Muscle layer of duodenum (tissue), 2 donors: ENCODE data around the gene S100A3.
"Not testable (repeated sequence)": the region's sequence is repeated elsewhere in the genome, so short reads cannot be mapped to it uniquely, and the experiment has no call there.

Experiments used
- H3K27ac ChIP-seq: one replicate; pipeline ENCODE4 v1.7.0; 2013; ENCODE audit warnings: mild to moderate bottlenecking, low read length
- H3K27me3 ChIP-seq: one replicate; pipeline ENCODE4 v1.7.0; 2013; ENCODE audit warnings: low read depth, mild to moderate bottlenecking, control low read depth, low read length
- H3K36me3 ChIP-seq, 2 donors: one replicate each; pipeline ENCODE4 v1.7.0; 2013; ENCODE audit warnings: low read length in 2 of 2, control low read depth in 1 of 2, mild to moderate bottlenecking in 1 of 2; ENCODE audit not compliant: insufficient read depth in 2 of 2, control insufficient read depth in 1 of 2
- H3K4me1 ChIP-seq, 2 donors: one replicate each; pipeline ENCODE4 v1.7.0; 2013; ENCODE audit warnings: low read length in 2 of 2, mild to moderate bottlenecking in 2 of 2, control low read depth in 1 of 2, moderate library complexity in 1 of 2; ENCODE audit not compliant: insufficient read depth in 2 of 2, control insufficient read depth in 1 of 2
- H3K4me3 ChIP-seq, 2 donors: one replicate each; pipeline ENCODE4 v1.7.0; 2013; ENCODE audit warnings: low read length in 2 of 2, low read depth in 1 of 2, mild to moderate bottlenecking in 1 of 2
- H3K9me3 ChIP-seq, 2 donors: one replicate each; pipeline ENCODE4 v1.7.0; 2013; ENCODE audit warnings: low read length in 2 of 2, control low read depth in 1 of 2, mild to moderate bottlenecking in 1 of 2; ENCODE audit not compliant: control insufficient read depth in 1 of 2
- donor health status: healthy.

Gene S100A3

DNA sequence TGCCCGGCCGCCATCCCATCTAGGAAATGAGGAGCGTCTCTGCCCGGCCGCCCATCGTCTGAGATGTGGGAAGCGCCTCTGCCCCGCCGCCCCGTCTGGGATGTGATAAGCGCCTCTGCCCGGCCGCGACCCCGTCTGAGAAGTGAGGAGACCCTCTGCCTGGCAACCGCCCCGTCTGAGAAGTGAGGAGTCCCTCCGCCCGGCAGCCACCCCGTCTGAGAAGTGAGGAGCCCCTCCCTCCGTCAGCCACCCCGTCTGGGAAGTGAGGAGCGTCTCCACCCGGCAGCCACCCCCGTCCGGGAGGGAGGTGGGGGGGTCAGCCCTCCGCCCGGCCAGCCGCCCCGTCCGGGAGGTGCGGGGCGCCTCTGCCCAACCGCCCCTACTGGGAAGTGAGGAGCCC is 33.8 kb upstream of the S100A3 start:
- H3K27ac ChIP-seq, H3K9me3 ChIP-seq, H3K36me3 ChIP-seq, H3K4me1 ChIP-seq, H3K27me3 ChIP-seq, H3K4me3 ChIP-seq: not testable (repeated sequence)

DNA sequence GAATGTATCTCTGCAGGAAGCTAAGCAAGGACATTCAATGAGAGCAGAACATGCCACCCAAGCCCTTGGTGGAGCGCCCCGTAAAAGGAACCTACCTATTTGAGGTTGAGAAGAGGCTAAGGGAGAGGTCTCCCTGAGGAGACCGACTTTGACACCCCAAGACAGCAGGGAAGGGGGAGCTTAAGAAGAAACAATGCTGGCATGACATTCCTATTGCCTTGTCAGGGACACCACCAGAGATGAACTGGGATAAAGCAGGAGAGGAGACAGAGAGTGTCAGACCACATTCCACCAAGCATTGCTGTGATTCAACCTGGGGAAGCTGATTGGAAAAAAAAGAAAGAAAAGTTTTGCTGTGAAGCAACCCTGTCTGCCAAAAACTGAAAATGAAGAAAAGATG is 29.9 kb upstream of the S100A3 start:
- H3K4me3 ChIP-seq, result no peak overlapping the region
- no peaks in the 10 kb centered on the region for H3K9me3 ChIP-seq
- no peaks in the 10 kb centered on the region for H3K36me3 ChIP-seq
- H3K27me3 ChIP-seq, result no peaks in the 10 kb centered on the region
- no peak overlapping the region for H3K27ac ChIP-seq
- no peaks in the 10 kb centered on the region for H3K4me1 ChIP-seq

DNA sequence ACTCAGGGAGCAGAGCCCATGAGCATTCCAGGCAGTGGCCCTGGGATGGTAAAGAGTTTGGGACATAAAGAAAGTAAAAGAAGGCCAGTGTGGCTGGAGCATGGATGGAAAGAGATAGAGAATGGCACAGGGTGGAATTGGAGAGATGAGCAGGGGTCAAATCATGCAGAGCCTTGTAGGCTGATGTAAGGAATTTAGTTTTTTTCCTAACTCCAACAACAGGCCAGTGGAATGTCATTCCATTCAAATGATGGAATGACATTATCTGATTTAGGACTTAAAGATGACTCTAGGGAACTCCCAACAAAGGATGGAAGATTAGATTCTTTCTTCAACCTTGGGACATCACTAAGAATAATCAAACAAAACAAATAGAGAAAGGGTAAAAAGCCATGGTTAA is 29.4 kb upstream of the S100A3 start:
- Histone ChIP-seq H3K27me3 (no peaks in the 10 kb centered on the region), H3K36me3 (no peaks in the 10 kb centered on the region), H3K4me3 (no peak overlapping the region), H3K4me1 (peaks cover 0 to under 1% of the 10 kb centered on the region in 2 donors), H3K9me3 (no peaks in the 10 kb centered on the region), H3K27ac (no peak overlapping the region)

GRCh38 chr1:153577624-153578051 is 28.6 kb upstream of the S100A3 start:
- no peaks in the 10 kb centered on the region for H3K36me3 ChIP-seq
- H3K27ac ChIP-seq, result no peak overlapping the region
- no peak overlapping the region for H3K4me3 ChIP-seq
- H3K9me3 ChIP-seq, result no peaks in the 10 kb centered on the region
- no peaks in the 10 kb centered on the region for H3K27me3 ChIP-seq
- H3K4me1 ChIP-seq, result peaks cover 4 to 8% of the 10 kb centered on the region in 2 donors

GRCh38 chr1:153577138-153577537 is 28.1 kb upstream of the S100A3 start:
- Histone ChIP-seq H3K4me1 (peaks cover 4 to 13% of the 10 kb centered on the region in 2 donors), H3K27me3 (no peaks in the 10 kb centered on the region), H3K9me3 (no peaks in the 10 kb centered on the region), H3K27ac (no peak overlapping the region), H3K36me3 (no peaks in the 10 kb centered on the region), H3K4me3 (no peak overlapping the region)

DNA sequence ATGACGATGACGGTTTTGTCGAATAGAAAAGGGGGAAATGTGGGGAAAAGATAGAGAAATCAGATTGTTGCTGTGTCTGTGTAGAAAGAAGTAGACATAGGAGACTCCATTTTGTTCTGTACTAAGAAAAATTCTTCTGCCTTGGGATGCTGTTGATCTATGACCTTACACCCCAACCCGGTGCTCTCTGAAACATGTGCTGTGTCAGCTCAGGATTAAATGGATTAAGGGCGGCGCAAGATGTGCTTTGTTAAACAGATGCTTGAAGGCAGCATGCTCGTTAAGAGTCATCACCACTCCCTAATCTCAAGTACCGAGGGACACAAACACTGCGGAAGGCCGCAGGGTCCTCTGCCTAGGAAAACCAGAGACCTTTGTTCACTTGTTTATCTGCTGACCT is 26.4 kb upstream of the S100A3 start:
- not testable (repeated sequence) for H3K36me3 ChIP-seq, H3K27ac ChIP-seq, H3K4me3 ChIP-seq, H3K27me3 ChIP-seq, H3K9me3 ChIP-seq
- H3K4me1 ChIP-seq, result peaks cover 4 to 14% of the 10 kb centered on the region in 2 donors

DNA sequence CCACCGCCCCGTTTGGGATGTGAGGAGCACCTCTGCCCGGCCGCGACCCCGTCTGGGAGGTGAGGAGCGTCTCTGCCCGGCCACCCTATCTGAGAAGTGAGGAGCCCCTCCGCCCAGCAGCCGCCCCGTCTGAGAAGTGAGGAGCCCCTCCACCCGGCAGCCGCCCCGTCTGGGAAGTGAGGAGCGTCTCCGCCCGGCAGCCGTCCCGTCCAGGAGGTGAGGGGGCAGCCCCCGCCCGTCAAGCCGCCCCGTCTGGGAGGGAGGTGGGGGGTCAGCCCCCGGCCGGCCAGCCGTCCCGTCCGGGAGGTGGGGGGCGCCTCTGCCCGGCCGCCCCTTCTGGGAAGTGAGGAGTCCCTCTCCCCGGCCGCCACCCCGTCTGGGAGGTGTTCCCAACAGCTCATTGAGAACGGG is 26.0 kb upstream of the S100A3 start:
- not testable (repeated sequence) for H3K4me3 ChIP-seq, H3K36me3 ChIP-seq, H3K27me3 ChIP-seq, H3K9me3 ChIP-seq, H3K27ac ChIP-seq
- peaks cover 4 to 14% of the 10 kb centered on the region in 2 donors for H3K4me1 ChIP-seq

DNA sequence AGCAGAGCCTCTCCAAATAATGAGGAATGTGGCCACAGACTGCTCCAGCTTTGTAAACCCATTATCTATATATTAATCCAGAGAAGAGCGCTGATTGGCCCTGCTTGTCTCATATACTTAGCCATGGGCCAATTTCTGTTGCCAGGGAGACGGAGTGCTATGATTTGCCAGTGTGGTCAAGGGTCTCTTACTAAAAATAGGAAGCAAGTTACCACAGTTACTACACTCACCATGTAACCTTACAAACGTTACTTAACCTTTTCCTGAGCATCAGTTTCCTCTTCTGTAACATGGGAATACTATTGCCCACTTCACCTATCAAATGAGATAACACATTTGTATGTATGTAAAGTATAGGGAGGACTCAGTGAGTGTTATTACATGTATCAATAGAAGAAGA is 24.3 kb upstream of the S100A3 start:
- Histone ChIP-seq H3K9me3 (no peaks in the 10 kb centered on the region), H3K4me1 (peaks cover 4 to 14% of the 10 kb centered on the region in 2 donors), H3K36me3 (no peaks in the 10 kb centered on the region), H3K27ac (peak overlapping the region; percentile 82), H3K4me3 (no peak overlapping the region), H3K27me3 (no peaks in the 10 kb centered on the region)

GRCh38 chr1:153572569-153573015 is 23.5 kb upstream of the S100A3 start:
- Histone ChIP-seq H3K27me3 (no peaks in the 10 kb centered on the region), H3K27ac (peak overlapping the region; percentile 82), H3K9me3 (no peaks in the 10 kb centered on the region), H3K4me1 (peaks cover 12 to 20% of the 10 kb centered on the region in 2 donors), H3K4me3 (no peak overlapping the region), H3K36me3 (no peaks in the 10 kb centered on the region)

DNA sequence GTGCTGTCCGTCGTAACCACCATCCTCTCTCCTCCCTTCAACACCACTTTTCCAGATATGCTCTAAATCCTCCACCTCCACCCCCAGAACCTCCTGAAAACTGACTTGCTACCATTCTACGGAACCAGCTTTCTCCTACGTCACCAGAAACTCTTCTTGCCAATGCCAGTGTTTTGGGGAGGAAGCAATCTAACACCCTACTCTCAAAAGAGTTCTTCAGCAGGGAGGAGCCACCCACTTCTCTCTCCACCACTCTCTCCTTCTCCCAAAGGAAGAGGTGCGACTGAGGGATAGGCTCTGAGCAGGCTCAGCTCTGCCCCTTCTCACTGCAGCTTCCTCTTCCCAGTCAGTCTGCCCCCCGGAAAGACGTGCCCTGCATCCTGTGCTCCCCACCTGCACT is 22.6 kb upstream of the S100A3 start:
- no peaks in the 10 kb centered on the region for H3K36me3 ChIP-seq
- H3K4me3 ChIP-seq, result no peak overlapping the region
- no peaks in the 10 kb centered on the region for H3K9me3 ChIP-seq
- no peak overlapping the region for H3K27ac ChIP-seq
- peaks cover 19 to 25% of the 10 kb centered on the region in 2 donors for H3K4me1 ChIP-seq
- H3K27me3 ChIP-seq, result no peaks in the 10 kb centered on the region

DNA sequence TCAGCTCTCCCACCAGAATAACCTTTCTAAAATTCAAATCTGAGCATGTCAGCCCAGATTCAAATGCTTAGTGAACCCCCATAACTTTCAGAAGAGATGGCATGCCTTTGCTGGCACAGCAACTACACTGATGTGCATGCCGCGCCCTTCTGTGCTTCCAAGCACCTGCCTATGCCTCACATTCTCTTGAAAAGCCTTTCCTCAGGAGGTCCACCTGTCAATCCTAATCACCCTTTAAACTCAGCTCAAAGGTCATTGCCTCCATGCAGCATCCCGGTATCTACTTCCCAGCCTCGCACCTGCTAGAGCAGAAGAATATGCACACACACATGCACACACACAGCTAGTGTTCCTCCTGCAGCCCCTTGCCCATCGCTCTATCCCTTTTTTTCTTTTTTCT is 21.8 kb upstream of the S100A3 start:
- H3K4me3 ChIP-seq, result no peak overlapping the region
- H3K36me3 ChIP-seq, result no peaks in the 10 kb centered on the region
- no peaks in the 10 kb centered on the region for H3K9me3 ChIP-seq
- H3K27ac ChIP-seq, result no peak overlapping the region
- no peaks in the 10 kb centered on the region for H3K27me3 ChIP-seq
- H3K4me1 ChIP-seq, result peaks cover 27 to 28% of the 10 kb centered on the region in 2 donors

GRCh38 chr1:153569465-153569864 is 20.4 kb upstream of the S100A3 start:
- Histone ChIP-seq H3K4me1 (peaks cover 30 to 31% of the 10 kb centered on the region in 2 donors), H3K27me3 (no peaks in the 10 kb centered on the region), H3K9me3 (no peaks in the 10 kb centered on the region), H3K4me3 (no peak overlapping the region), H3K36me3 (no peaks in the 10 kb centered on the region), H3K27ac (no peak overlapping the region)
